Muscle of leg (tissue), 11 donors: Measurements from ENCODE around the gene ZSCAN21. TPM values are rescaled to one million over a fixed set of nuclear protein-coding genes. Genes with fewer than 3 reads are reported as not detected.

Experiments used
- DNase-seq: peaks from one replicate; pipeline ENCODE4 v3.0.0; 2013
- H3K27ac ChIP-seq: one replicate; pipeline ENCODE4 v1.5.1; 2013; ENCODE audit warnings: mild to moderate bottlenecking, low read length, control low read depth
- H3K27me3 ChIP-seq: one replicate; pipeline ENCODE4 v1.6.1; 2013; ENCODE audit warnings: low read length; ENCODE audit not compliant: control insufficient read depth, insufficient read depth
- H3K36me3 ChIP-seq: one replicate; pipeline ENCODE4 v1.6.1; 2013; ENCODE audit warnings: low read length; ENCODE audit not compliant: control insufficient read depth, insufficient read depth
- H3K4me1 ChIP-seq: one replicate; pipeline ENCODE4 v1.6.1; 2013; ENCODE audit warnings: low read length; ENCODE audit not compliant: control insufficient read depth, insufficient read depth
- H3K4me3 ChIP-seq: one replicate; pipeline ENCODE4 v1.5.1; 2013; ENCODE audit warnings: low read length, control low read depth
- H3K9me3 ChIP-seq: replicated peaks from 2 replicates; pipeline ENCODE4 v1.6.1; 2013; ENCODE audit warnings: low read depth, low read length; ENCODE audit not compliant: control insufficient read depth
- WGBS: methylation state at CpG from one replicate; pipeline ENCODE4 v1.1.5; 2013; ENCODE audit warnings: missing lambda C conversion rate; ENCODE audit not compliant: insufficient coverage; 5-methylcytosine and 5-hydroxymethylcytosine counted together
- polyA plus RNA-seq, 8 donors: library from polyadenylated mRNA; unstranded; fragments of 120-200 nt; gene quantifications; one replicate each; pipeline versions ENCODE4 v1.2.1 to v1.2.3, GENCODE V29; 2013; ENCODE audit warnings: inconsistent platforms in 1 of 8, low replicate concordance in 1 of 8; ENCODE audit not compliant: insufficient read length in 8 of 8, insufficient read depth in 1 of 8
- total RNA-seq: library from RNA; stranded (reverse); fragments of 120-200 nt; gene quantifications from one replicate; pipeline ENCODE4 v1.2.4, GENCODE V29; 2013

The ZSCAN21 gene
- total and polyA plus RNA-seq, 9 donors = 12.3 to 15.8 (median 13.5) TPM

DNA sequence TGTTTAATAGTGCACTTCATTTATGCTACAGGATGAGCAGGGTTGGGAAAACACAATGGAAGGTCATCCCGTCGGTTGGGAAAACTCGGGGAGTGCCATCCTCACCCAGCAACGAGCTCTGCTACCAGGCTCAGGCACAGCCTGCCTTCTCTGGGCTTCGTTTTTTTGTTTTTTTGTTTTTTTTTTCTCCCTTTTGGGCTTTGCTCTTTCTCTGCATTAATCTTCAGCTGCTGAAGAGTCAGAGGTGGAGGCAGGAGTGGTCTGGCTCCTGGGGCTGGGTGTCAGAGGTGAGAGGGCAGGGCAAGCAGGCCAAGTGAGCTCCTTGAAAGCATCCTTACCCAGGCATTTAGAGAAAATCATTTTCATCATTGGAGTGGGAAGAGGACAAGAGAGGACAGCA lies 20.4 kb downstream of the ZSCAN21 start:
- Histone ChIP-seq H3K9me3 (peaks cover 50% of the 10 kb centered on the region), H3K4me1 (no peaks in the 10 kb centered on the region), H3K4me3 (no peak overlapping the region), H3K27me3 (no peaks in the 10 kb centered on the region), H3K36me3 (peaks cover 75% of the 10 kb centered on the region), H3K27ac (no peak overlapping the region)
- WGBS = 88% methylated on average over 4 of the region's 5 CpGs
- DNase-seq = no peak

DNA sequence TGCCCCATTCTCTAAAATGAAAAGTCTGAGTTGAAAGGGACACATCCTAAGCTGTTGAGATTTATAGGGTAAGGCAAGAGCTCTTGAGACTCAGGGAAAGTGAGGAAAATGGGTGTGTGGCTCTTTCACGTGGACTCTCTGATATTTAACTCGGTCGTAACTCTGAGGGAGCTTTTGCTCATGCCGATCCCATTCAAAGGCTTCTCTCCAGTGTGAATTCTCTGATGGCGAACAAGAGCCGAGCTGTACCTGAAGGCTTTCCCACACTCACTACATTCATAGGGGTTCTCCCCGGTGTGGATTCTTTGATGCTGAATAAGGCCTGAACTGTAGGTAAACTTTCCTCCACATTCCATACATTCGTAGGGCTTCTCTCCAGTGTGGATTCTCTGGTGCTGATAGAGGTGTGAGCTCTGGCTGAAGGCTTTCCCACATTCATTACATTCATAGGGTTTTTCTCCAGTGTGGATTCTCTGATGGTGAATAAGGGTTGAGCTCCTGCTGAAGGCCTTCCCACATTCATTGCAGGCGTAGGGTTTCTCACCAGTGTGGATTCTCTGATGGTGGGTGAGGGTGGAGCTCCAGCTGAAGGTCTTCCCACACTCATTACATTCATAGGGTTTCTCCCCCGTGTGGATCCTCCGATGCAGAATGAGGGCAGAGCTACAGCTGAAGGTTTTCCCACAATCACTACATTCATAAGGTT lies 21.6 kb downstream of the ZSCAN21 start:
- Histone ChIP-seq H3K27me3 (no peaks in the 10 kb centered on the region), H3K4me1 (no peaks in the 10 kb centered on the region), H3K27ac (no peak overlapping the region), H3K36me3 (peaks cover 75% of the 10 kb centered on the region), H3K4me3 (no peak overlapping the region), H3K9me3 (peaks cover 50% of the 10 kb centered on the region)
- DNase-seq = no peak
- no CpG with 5 or more reads among the region's 11 CpGs for whole genome bisulfite sequencing

- DNase-seq = no peak
- no peaks in the 10 kb centered on the region for H3K4me1 ChIP-seq
- H3K27ac ChIP-seq = no peak overlapping the region
- peaks cover 84% of the 10 kb centered on the region for H3K36me3 ChIP-seq
- peaks cover 53% of the 10 kb centered on the region for H3K9me3 ChIP-seq
- 97% methylated on average over 10 of the region's 10 CpGs for WGBS
- no peak overlapping the region for H3K4me3 ChIP-seq
- no peaks in the 10 kb centered on the region for H3K27me3 ChIP-seq
Observed at GRCh38 chr7:100072462-100072861, 22.9 kb downstream of the ZSCAN21 start.

DNA sequence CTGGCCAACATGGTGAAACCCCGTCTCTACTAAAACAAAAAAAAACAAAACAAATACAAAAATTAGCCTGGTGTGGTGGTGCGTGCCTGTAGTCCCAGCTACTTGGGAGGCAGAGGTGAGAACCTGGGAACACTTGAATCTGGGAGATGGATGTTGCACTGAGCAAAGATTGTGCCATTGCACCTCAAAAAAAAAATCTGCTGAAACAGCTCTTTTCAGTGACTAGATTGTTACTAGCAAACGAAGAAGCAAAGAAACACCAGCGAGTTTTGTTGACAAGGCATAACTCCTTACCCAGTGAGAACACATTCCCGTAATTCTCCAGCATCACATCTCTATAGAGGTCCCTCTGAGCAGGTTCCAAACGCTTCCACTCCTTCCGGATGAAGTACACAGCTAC lies 25.3 kb downstream of the ZSCAN21 start:
- 93% methylated on average over 3 of the region's 7 CpGs for WGBS
- peaks cover 6% of the 10 kb centered on the region for H3K4me1 ChIP-seq
- no peak overlapping the region for H3K4me3 ChIP-seq
- H3K36me3 ChIP-seq = peaks cover 94% of the 10 kb centered on the region
- peaks cover 45% of the 10 kb centered on the region for H3K9me3 ChIP-seq
- DNase-seq = no peak
- H3K27ac ChIP-seq = no peak overlapping the region
- no peaks in the 10 kb centered on the region for H3K27me3 ChIP-seq

DNA sequence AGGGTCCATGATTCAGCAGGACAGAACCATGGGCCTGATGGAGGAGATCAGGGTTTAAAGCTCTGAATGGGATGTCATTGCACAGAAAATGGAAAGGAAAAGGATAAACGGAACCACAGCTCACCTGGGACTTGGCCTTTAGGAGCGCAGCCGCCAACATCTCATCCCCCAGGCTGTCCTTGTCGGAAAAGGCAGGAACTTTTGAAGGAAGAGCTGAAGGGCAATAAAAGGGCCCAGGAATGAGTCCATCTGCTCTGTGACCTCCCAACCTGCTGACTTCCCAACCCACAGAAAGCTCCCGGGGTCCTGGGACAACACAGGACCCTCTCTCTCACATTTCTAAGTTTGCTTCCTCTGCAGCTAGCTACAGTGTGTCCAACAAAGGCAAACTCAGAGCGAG lies 25.8 kb downstream of the ZSCAN21 start:
- peaks cover 89% of the 10 kb centered on the region for H3K36me3 ChIP-seq
- no peaks in the 10 kb centered on the region for H3K27me3 ChIP-seq
- 89% methylated on average over 3 of the region's 6 CpGs for WGBS
- DNase-seq = no peak
- no peak overlapping the region for H3K27ac ChIP-seq
- peaks cover 39% of the 10 kb centered on the region for H3K9me3 ChIP-seq
- peaks cover 12% of the 10 kb centered on the region for H3K4me1 ChIP-seq
- no peak overlapping the region for H3K4me3 ChIP-seq

DNA sequence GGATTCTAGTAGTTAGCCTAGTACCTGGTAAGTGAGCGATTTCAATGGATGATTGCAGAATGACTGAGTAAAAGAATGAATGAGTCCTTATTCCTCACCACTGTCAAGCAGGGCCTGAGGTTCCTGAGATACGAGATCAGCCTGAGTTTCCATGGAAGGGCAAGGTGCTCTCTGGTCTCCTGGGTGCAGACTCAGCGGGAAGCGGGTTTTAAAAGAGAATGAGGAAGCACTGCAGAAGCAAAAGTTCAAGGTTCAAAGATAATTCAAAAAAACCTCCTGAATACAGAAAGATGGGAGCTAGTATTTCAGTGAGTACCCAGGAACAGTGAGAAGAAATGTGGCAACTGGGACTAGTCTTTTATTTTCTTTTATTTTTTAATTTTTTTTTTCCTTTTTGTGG lies 27.6 kb downstream of the ZSCAN21 start:
- DNase-seq = no peak
- H3K4me1 ChIP-seq = peaks cover 19% of the 10 kb centered on the region

DNA sequence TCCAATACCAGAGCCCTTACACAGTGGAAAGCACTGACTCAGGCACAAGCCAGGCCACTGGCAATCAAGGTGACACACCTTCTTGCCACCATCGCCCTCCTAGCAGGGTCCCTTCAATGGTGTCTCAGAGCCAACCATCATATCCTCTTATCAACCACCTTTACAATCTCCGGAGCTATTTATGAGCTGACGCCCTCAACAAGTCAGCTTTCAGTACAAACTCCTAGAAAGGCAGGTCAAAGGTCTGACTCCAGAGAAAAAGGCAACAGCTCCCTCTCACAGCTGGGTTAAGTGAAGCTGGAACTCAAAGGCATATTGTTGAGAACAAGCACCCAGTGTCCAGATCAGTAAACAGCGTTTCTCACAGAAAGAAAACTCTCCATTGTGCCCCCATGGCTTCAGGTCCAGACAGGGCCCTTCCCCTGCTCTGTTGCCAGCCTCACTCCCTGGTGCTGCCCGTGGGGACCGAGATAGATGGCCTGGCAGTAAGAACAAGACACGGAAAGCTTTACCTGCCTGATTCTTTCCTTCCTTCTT lies 29.5 kb downstream of the ZSCAN21 start:
- no peak for DNase-seq
- peaks cover 52% of the 10 kb centered on the region for H3K36me3 ChIP-seq

More for the DNA sequence above, 27.6 kb downstream of the ZSCAN21 start:
- H3K27ac ChIP-seq = no peak overlapping the region
- H3K4me3 ChIP-seq = no peak overlapping the region
- peaks cover 71% of the 10 kb centered on the region for H3K36me3 ChIP-seq
- H3K27me3 ChIP-seq = no peaks in the 10 kb centered on the region
- peaks cover 22% of the 10 kb centered on the region for H3K9me3 ChIP-seq
- no CpG with 5 or more reads among the region's 4 CpGs for WGBS

GRCh38 chr7:100080907-100081534 lies 31.4 kb downstream of the ZSCAN21 start:
- peaks cover 3% of the 10 kb centered on the region for H3K9me3 ChIP-seq
- no peak for DNase-seq
- H3K4me1 ChIP-seq = peaks cover 26% of the 10 kb centered on the region
- peaks cover 10% of the 10 kb centered on the region for H3K27me3 ChIP-seq
- under 1% methylated on average over 23 of the region's 34 CpGs for WGBS
- H3K4me3 ChIP-seq = peak overlapping the region; percentile 94
- peaks cover 33% of the 10 kb centered on the region for H3K36me3 ChIP-seq
- H3K27ac ChIP-seq = peak overlapping the region; percentile 88

More for the DNA sequence above, 29.5 kb downstream of the ZSCAN21 start:
- Histone ChIP-seq H3K9me3 (peaks cover 6% of the 10 kb centered on the region), H3K4me1 (peaks cover 26% of the 10 kb centered on the region), H3K4me3 (no peak overlapping the region), H3K27ac (no peak overlapping the region), H3K27me3 (peaks cover 8% of the 10 kb centered on the region)
- WGBS = 81% methylated on average over 6 of the region's 7 CpGs

GRCh38 chr7:100081535-100082102 lies 32.0 kb downstream of the ZSCAN21 start, which contains the start of gene ZNF3:
Gene ZNF3 (minus strand): TSS chr7:100081723. CDS start chr7:100077357, 4,366 bp downstream.
- Histone ChIP-seq H3K4me3 (peak within 1 kb of the TSS; percentile 94), H3K27ac (peak within 1 kb of the TSS; percentile 88), H3K36me3 (peaks cover 27% of the 10 kb centered on the region), H3K27me3 (peaks cover 10% of the 10 kb centered on the region), H3K9me3 (peaks cover 3% of the 10 kb centered on the region), H3K4me1 (peaks cover 26% of the 10 kb centered on the region)
- peak; percentile 100 for DNase-seq
- under 1% methylated on average over 47 of the region's 55 CpGs for WGBS

- peaks cover 27% of the 10 kb centered on the region for H3K4me1 ChIP-seq
- no CpG with 5 or more reads among the region's 4 CpGs for WGBS
- H3K9me3 ChIP-seq = no peaks in the 10 kb centered on the region
- no peak overlapping the region for H3K4me3 ChIP-seq
- peak overlapping the region; percentile 78 for H3K27ac ChIP-seq
- peaks cover 16% of the 10 kb centered on the region for H3K36me3 ChIP-seq
- H3K27me3 ChIP-seq = peaks cover 10% of the 10 kb centered on the region
- no peak for DNase-seq
Observed at GRCh38 chr7:100082978-100083377, 33.4 kb downstream of the ZSCAN21 start.
